GM12878 (cell line): Measurements from ENCODE around the gene TMBIM6. TPM values are rescaled to one million over a fixed set of nuclear protein-coding genes. Genes with fewer than 3 reads are reported as not detected.

Experiments
- ATAC-seq: fragments of 200-7000 bp; cut with Tn5 transposase; 3 replicates; pipeline ENCODE4 v1.9.1; 2020; ENCODE audit warnings: mild to moderate bottlenecking, moderate library complexity
- BruUV-seq: library from RNA; stranded (reverse); fragments of 400-500 nt; replicated peaks from 2 replicates; lab custom pipeline; 2021; lab: Mats Ljungman, UMichigan
- CTCF ChIA-PET: fragments of 300-600 bp; sonication (Branson Sonifier 250); formaldehyde crosslinking; extraction: SDS; loops from one replicate; lab custom pipeline; 2021; ENCODE audit warnings: inconsistent platforms; lab: Yijun Ruan, JAX
- POLR2A ChIA-PET: fragments of 350-600 bp; formaldehyde crosslinking; extraction: SDS; loops from one replicate; lab custom pipeline; 2021; ENCODE audit warnings: inconsistent platforms; lab: Charles Lee
- RAD21 ChIA-PET: fragments of 300-600 bp; sonication (Branson Sonifier 250); formaldehyde crosslinking; loops from one replicate; lab custom pipeline; 2023; ENCODE audit warnings: antibody characterized with exemption; ENCODE audit not compliant: unreplicated experiment; lab: Charles Lee
- SMC1A ChIA-PET: fragments of 300-600 bp; sonication (Branson Sonifier 250); formaldehyde crosslinking; loops from one replicate; lab custom pipeline; 2023; ENCODE audit not compliant: unreplicated experiment, uncharacterized antibody; lab: Charles Lee
- DNase-seq: peaks from one replicate; pipeline ENCODE4 v3.0.0-alpha.2; 2011; ENCODE audit warnings: low read depth, low spot score
- FAIRE-seq: peaks from 3 replicates; lab custom pipeline; 2011; peaks lifted over from hg19 to GRCh38; lab: Jason Lieb, UNC
- H2AFZ ChIP-seq: 2 replicates; pipeline ENCODE4 v1.6.0; 2011; ENCODE audit warnings: low read depth, low read length, control low read depth; ENCODE audit not compliant: control insufficient read depth
- H3K27ac ChIP-seq: 2 replicates; pipeline ENCODE4 v1.5.1; 2011; ENCODE audit warnings: control low read depth; ENCODE audit not compliant: control insufficient read depth, insufficient read depth
- H3K27me3 ChIP-seq, 2 experiments: replicated peaks in 1 of 2; 2 replicates each; pipeline versions ENCODE4 v1.6.0 to v1.6.1; 2011; ENCODE audit warnings: low read length in 1 of 2; ENCODE audit not compliant: control insufficient read depth in 2 of 2, insufficient read depth in 2 of 2
- H3K36me3 ChIP-seq, 2 experiments: 2 replicates each; pipeline ENCODE4 v1.5.1; 2011; ENCODE audit warnings: low read length in 1 of 2; ENCODE audit not compliant: control insufficient read depth in 2 of 2, insufficient read depth in 2 of 2
- H3K4me1 ChIP-seq: 2 replicates; pipeline ENCODE4 v1.6.1; 2011; ENCODE audit warnings: mild to moderate bottlenecking, low read length, moderate library complexity, mixed read lengths; ENCODE audit not compliant: control insufficient read depth, insufficient read depth
- H3K4me2 ChIP-seq: 2 replicates; pipeline ENCODE4 v1.6.0; 2011; ENCODE audit warnings: control low read depth; ENCODE audit not compliant: control insufficient read depth, insufficient read depth
- H3K4me3 ChIP-seq: fragments of 200-600 bp; sonication (generic); 2 replicates; pipeline ENCODE4 v1.5.1; 2016
- H3K79me2 ChIP-seq: 2 replicates; pipeline ENCODE4 v1.6.0; 2011; ENCODE audit warnings: low read length; ENCODE audit not compliant: control insufficient read depth, insufficient read depth
- H3K9ac ChIP-seq: 2 replicates; pipeline ENCODE4 v1.8.0; 2011; ENCODE audit warnings: low read length, control low read depth, mixed read lengths; ENCODE audit not compliant: control insufficient read depth, insufficient read depth
- H3K9me3 ChIP-seq: replicated peaks from 3 replicates; pipeline ENCODE4 v1.5.1; 2011; ENCODE audit warnings: mild to moderate bottlenecking, low read length; ENCODE audit not compliant: control insufficient read depth, insufficient read depth
- H4K20me1 ChIP-seq: 2 replicates; pipeline ENCODE4 v1.6.0; 2011; ENCODE audit not compliant: control insufficient read depth, insufficient read depth
- MTA2 ChIP-seq: fragments of 450-650 bp; IDR thresholded peaks from 2 replicates; pipeline ENCODE4 v1.6.1; 2016; ENCODE audit warnings: low read depth, mild to moderate bottlenecking, moderate library complexity
- NFYB ChIP-seq: IDR thresholded peaks from 2 replicates; pipeline ENCODE4 v1.6.1; 2011; ENCODE audit warnings: low read depth, mild to moderate bottlenecking, low read length, improper control_type of control experiment, moderate library complexity; ENCODE audit not compliant: insufficient read depth
- RUNX3 ChIP-seq: IDR thresholded peaks from 2 replicates; pipeline ENCODE4 v1.6.1; 2012; ENCODE audit warnings: low read length, inconsistent platforms
- SP1 ChIP-seq: IDR thresholded peaks from one replicate; pipeline ENCODE4 v1.6.1; 2011; ENCODE audit warnings: low read depth, low read length
- STAT3 ChIP-seq: IDR thresholded peaks from 2 replicates; pipeline ENCODE4 v1.6.1; 2011; ENCODE audit warnings: low read depth, low read length, improper control_type of control experiment
- WGBS: methylation state at CpG from one replicate; pipeline ENCODE4 v1.1.6; 2016; ENCODE audit warnings: low lambda C conversion rate; ENCODE audit not compliant: insufficient replicate concordance, insufficient coverage; ENCODE audit errors: missing lambda C conversion rate; 5-methylcytosine and 5-hydroxymethylcytosine counted together
- in situ Hi-C: fragments of 300-500 bp; cut with MboI; formaldehyde crosslinking; loops from 9 replicates; pipeline ENCODE4 v1.14.3; 2018; ENCODE audit warnings: mixed read lengths
- intact Hi-C: fragments of 100-400 bp; cut with micrococcal nuclease; formaldehyde crosslinking; loops from one replicate; pipeline ENCODE4 v1.14.2; 2022; ENCODE audit not compliant: unreplicated experiment
- polyA plus RNA-seq, 11 experiments: library from polyadenylated mRNA; depleted of rRNA in 4 of 11; unstranded in 6 of 11; stranded (reverse) in 5 of 11; fragments of >200 nt; fragmentation: Nextera tagmentation in 4 of 11; fragmentation: Illumina TruSeq in 1 of 11; extraction: Ambion mirVana in 4 of 11; extraction: Trizol in 1 of 11; gene quantifications; 1 replicate in 1 of 11; 2 replicates in 10 of 11; pipeline versions ENCODE4 v1.2.1 to v1.2.3, GENCODE V29; 2011 to 2016; ENCODE audit warnings: inconsistent platforms in 2 of 11, missing spikeins in 2 of 11, low read depth in 1 of 11
- small RNA-seq: library from RNA; depleted of rRNA; stranded (forward); fragments of <200 nt; gene quantifications from one replicate; pipeline ENCODE3, GENCODE V24; 2014
- total RNA-seq, 4 experiments: library from RNA; depleted of rRNA in 3 of 4; stranded (reverse); fragments of >200 nt in 3 of 4; fragmentation: Illumina TruSeq in 1 of 4; extraction: Trizol in 1 of 4; gene quantifications; 2 replicates each; pipeline versions ENCODE4 v1.2.1 to v1.2.3, GENCODE V29; 2013 to 2021

The TMBIM6 gene
- total and polyA plus RNA-seq, 10 of the 15 experiments (the other 5 are each of a cell fraction or from before 2014, with no cell fraction given), result 224 to 1,192 (median 379) TPM

DNA sequence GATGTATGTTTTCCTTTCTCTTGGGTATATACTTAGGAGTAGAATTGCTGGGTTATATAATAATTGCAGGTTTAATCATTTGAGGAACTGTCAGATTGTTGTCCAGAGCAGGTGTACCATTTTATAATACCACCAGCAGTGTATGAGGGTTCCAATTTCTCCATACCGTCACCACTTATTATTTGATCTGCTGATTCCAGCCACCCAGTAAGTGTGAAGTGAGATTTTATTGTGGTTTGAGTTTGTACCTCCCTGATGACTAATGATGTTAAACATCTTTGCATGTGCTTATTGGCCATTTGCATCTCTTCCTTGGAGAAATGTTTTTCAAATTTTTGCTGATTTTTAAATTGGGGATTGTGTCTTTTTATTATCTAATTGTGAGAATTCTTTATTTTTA lies 71.8 kb downstream of the TMBIM6 start:
- BruUV-seq, result no TSS peak
- DNase-seq, result no peak
- SMC1A ChIA-PET, result no interaction called here
- TF ChIP-seq RUNX3, result 0 out of 2 replicates have a peak, but pooled peaks have one; percentile 10
- TF ChIP-seq MTA2, result 0 out of 2 replicates have a peak, but pooled peaks have one; percentile 26
- TF ChIP-seq STAT3, result no peak
- 0 out of 2 replicates have a peak, but pooled peaks have one; percentile 30 for TF ChIP-seq NFYB
- no peak for TF ChIP-seq SP1
- POLR2A ChIA-PET, result no interaction called here
- Histone ChIP-seq H3K79me2 (no peaks in the 10 kb centered on the region; the same call in none of the 2 replicates), H3K36me3 (no peaks in the 10 kb centered on the region), H3K27me3 (no peaks in the 10 kb centered on the region), H2AFZ (no peak overlapping the region), H3K9ac (no peak overlapping the region), H3K4me1 (peaks cover 28% of the 10 kb centered on the region), H3K27ac (no peak overlapping the region; the same call in 1 of the 2 replicates), H3K9me3 (no peaks in the 10 kb centered on the region), H4K20me1 (no peaks in the 10 kb centered on the region), H3K4me2 (peak overlapping the region; percentile 41; the same call in 1 of the 2 replicates), H3K4me3 (no peak overlapping the region)
- 45% methylated on average over 1 of the region's 1 CpG for WGBS
- intact Hi-C loops, result no loop called here
- in situ Hi-C loops, result no loop called here
- peak; percentile 48 for ATAC-seq
- RAD21 ChIA-PET, result interaction anchor here (0.6 kb wide), 1 partner anchor 8 kb away, joined by 3 read pairs; no protein-coding TSS in a partner anchor
- CTCF ChIA-PET, result interaction anchor here (1.4 to 1.6 kb wide), 2 partner anchors 8 to 152 kb away, joined by 4 read pairs; no protein-coding TSS in a partner anchor
- no peak for FAIRE-seq

Small RNAs within 50 kb of the gene (small RNA-seq; reads per million reads assigned to genes)
- gene AC020612.2 (not detected), gene LSM6P2 (not detected)

Other genes starting within 250 kb of the TMBIM6 start
Only the 7 nearest of the 11 such genes appear.
- gene MCRS1, start 173.4 kb upstream of the TMBIM6 start, total RNA-seq (2014; rRNA removed), result 59.2 and 62.7 TPM in 2 replicates
- gene MCRS1, start 173.4 kb upstream of the TMBIM6 start, total RNA-seq (2014; rRNA removed; fragmentation: Illumina TruSeq; extraction: Trizol), result 45.3 and 49.5 TPM in 2 replicates
- gene MCRS1, start 173.4 kb upstream of the TMBIM6 start, total RNA-seq (2021), result 63.0 and 67.9 TPM in 2 replicates
- gene MCRS1, start 173.4 kb upstream of the TMBIM6 start, polyA plus RNA-seq (2011; rRNA removed), result 26.1 and 44.8 TPM in 2 replicates
- gene MCRS1, start 173.4 kb upstream of the TMBIM6 start, polyA plus RNA-seq (2014; fragmentation: Illumina TruSeq; extraction: Trizol), result 17.2 and 46.9 TPM in 2 replicates
- 10 to 100 TPM; 34.3 to 52.4 TPM for gene MCRS1, start 173.4 kb upstream of the TMBIM6 start, polyA plus RNA-seq (2014; fragmentation: Nextera tagmentation; extraction: Ambion mirVana)
- gene MCRS1, start 173.4 kb upstream of the TMBIM6 start, polyA plus RNA-seq (2014; rRNA removed), result 76.7 and 78.4 TPM in 2 replicates
- 10 to 100 TPM; 75.2 to 82.8 TPM for gene MCRS1, start 173.4 kb upstream of the TMBIM6 start, polyA plus RNA-seq (2016; fragmentation: Nextera tagmentation; extraction: Ambion mirVana)
- 0.51 and 0.87 TPM in 2 replicates for gene FAM186B, start 135.9 kb upstream of the TMBIM6 start, total RNA-seq (2014; rRNA removed)
- gene FAM186B, start 135.9 kb upstream of the TMBIM6 start, total RNA-seq (2014; rRNA removed; fragmentation: Illumina TruSeq; extraction: Trizol), result 0.58 and 0.60 TPM in 2 replicates
- gene FAM186B, start 135.9 kb upstream of the TMBIM6 start, total RNA-seq (2021), result 0.48 and 0.69 TPM in 2 replicates
- gene FAM186B, start 135.9 kb upstream of the TMBIM6 start, polyA plus RNA-seq (2011; rRNA removed), result 0.10 and 0.20 TPM in 2 replicates
- 0.46 and 0.51 TPM in 2 replicates for gene FAM186B, start 135.9 kb upstream of the TMBIM6 start, polyA plus RNA-seq (2014; fragmentation: Illumina TruSeq; extraction: Trizol)
- under 1 TPM; 0.13 to 0.42 TPM for gene FAM186B, start 135.9 kb upstream of the TMBIM6 start, polyA plus RNA-seq (2014; fragmentation: Nextera tagmentation; extraction: Ambion mirVana)
- 0.45 and 0.51 TPM in 2 replicates for gene FAM186B, start 135.9 kb upstream of the TMBIM6 start, polyA plus RNA-seq (2014; rRNA removed)
- under 1 TPM; 0.57 to 0.79 TPM for gene FAM186B, start 135.9 kb upstream of the TMBIM6 start, polyA plus RNA-seq (2016; fragmentation: Nextera tagmentation; extraction: Ambion mirVana)
- 7.2 and 7.7 TPM in 2 replicates for gene PRPF40B, start 118.0 kb upstream of the TMBIM6 start, total RNA-seq (2014; rRNA removed)
- gene PRPF40B, start 118.0 kb upstream of the TMBIM6 start, total RNA-seq (2014; rRNA removed; fragmentation: Illumina TruSeq; extraction: Trizol), result 6.9 and 7.1 TPM in 2 replicates
- 12.9 and 13.2 TPM in 2 replicates for gene PRPF40B, start 118.0 kb upstream of the TMBIM6 start, total RNA-seq (2021)
- 3.2 and 6.1 TPM in 2 replicates for gene PRPF40B, start 118.0 kb upstream of the TMBIM6 start, polyA plus RNA-seq (2011; rRNA removed)
- gene PRPF40B, start 118.0 kb upstream of the TMBIM6 start, polyA plus RNA-seq (2014; fragmentation: Illumina TruSeq; extraction: Trizol), result 3.2 and 6.7 TPM in 2 replicates
- gene PRPF40B, start 118.0 kb upstream of the TMBIM6 start, polyA plus RNA-seq (2014; fragmentation: Nextera tagmentation; extraction: Ambion mirVana), result 1 to 10 TPM in 1 of 2 experiments, under 1 TPM in 1; 0.31 to 1.2 TPM
- gene PRPF40B, start 118.0 kb upstream of the TMBIM6 start, polyA plus RNA-seq (2014; rRNA removed), result 8.5 and 11.0 TPM in 2 replicates
- gene PRPF40B, start 118.0 kb upstream of the TMBIM6 start, polyA plus RNA-seq (2016; fragmentation: Nextera tagmentation; extraction: Ambion mirVana), result 10 to 100 TPM; 16.3 to 17.9 TPM
- 44.1 and 46.8 TPM in 2 replicates for gene FMNL3, start 34.2 kb upstream of the TMBIM6 start, total RNA-seq (2014; rRNA removed)
- gene FMNL3, start 34.2 kb upstream of the TMBIM6 start, total RNA-seq (2014; rRNA removed; fragmentation: Illumina TruSeq; extraction: Trizol), result 29.1 and 29.2 TPM in 2 replicates
- 60.5 and 64.9 TPM in 2 replicates for gene FMNL3, start 34.2 kb upstream of the TMBIM6 start, total RNA-seq (2021)
- 40.6 and 47.6 TPM in 2 replicates for gene FMNL3, start 34.2 kb upstream of the TMBIM6 start, polyA plus RNA-seq (2011; rRNA removed)
- gene FMNL3, start 34.2 kb upstream of the TMBIM6 start, polyA plus RNA-seq (2014; fragmentation: Illumina TruSeq; extraction: Trizol), result 35.3 and 40.6 TPM in 2 replicates
- gene FMNL3, start 34.2 kb upstream of the TMBIM6 start, polyA plus RNA-seq (2014; fragmentation: Nextera tagmentation; extraction: Ambion mirVana), result 1 to 10 TPM; 3.0 to 5.3 TPM
- 32.6 and 35.0 TPM in 2 replicates for gene FMNL3, start 34.2 kb upstream of the TMBIM6 start, polyA plus RNA-seq (2014; rRNA removed)
- 10 to 100 TPM; 15.1 to 15.7 TPM for gene FMNL3, start 34.2 kb upstream of the TMBIM6 start, polyA plus RNA-seq (2016; fragmentation: Nextera tagmentation; extraction: Ambion mirVana)
- 8.2 TPM in 2 replicates for gene NCKAP5L, start 86.9 kb downstream of the TMBIM6 start, total RNA-seq (2014; rRNA removed)
- 4.3 and 4.4 TPM in 2 replicates for gene NCKAP5L, start 86.9 kb downstream of the TMBIM6 start, total RNA-seq (2014; rRNA removed; fragmentation: Illumina TruSeq; extraction: Trizol)
- 14.8 and 15.8 TPM in 2 replicates for gene NCKAP5L, start 86.9 kb downstream of the TMBIM6 start, total RNA-seq (2021)
- gene NCKAP5L, start 86.9 kb downstream of the TMBIM6 start, polyA plus RNA-seq (2011; rRNA removed), result 2.1 and 3.1 TPM in 2 replicates
- gene NCKAP5L, start 86.9 kb downstream of the TMBIM6 start, polyA plus RNA-seq (2014; fragmentation: Illumina TruSeq; extraction: Trizol), result 1.1 and 3.4 TPM in 2 replicates
- under 1 TPM; 0.03 to 0.16 TPM for gene NCKAP5L, start 86.9 kb downstream of the TMBIM6 start, polyA plus RNA-seq (2014; fragmentation: Nextera tagmentation; extraction: Ambion mirVana)
- 8.1 and 10.7 TPM in 2 replicates for gene NCKAP5L, start 86.9 kb downstream of the TMBIM6 start, polyA plus RNA-seq (2014; rRNA removed)
- 1 to 10 TPM; 4.4 to 5.5 TPM for gene NCKAP5L, start 86.9 kb downstream of the TMBIM6 start, polyA plus RNA-seq (2016; fragmentation: Nextera tagmentation; extraction: Ambion mirVana)
- 5.8 and 6.0 TPM in 2 replicates for gene BCDIN3D, start 101.5 kb downstream of the TMBIM6 start, total RNA-seq (2014; rRNA removed)
- 6.2 and 6.4 TPM in 2 replicates for gene BCDIN3D, start 101.5 kb downstream of the TMBIM6 start, total RNA-seq (2014; rRNA removed; fragmentation: Illumina TruSeq; extraction: Trizol)
- gene BCDIN3D, start 101.5 kb downstream of the TMBIM6 start, total RNA-seq (2021), result 5.6 and 7.1 TPM in 2 replicates
- 3.7 and 4.1 TPM in 2 replicates for gene BCDIN3D, start 101.5 kb downstream of the TMBIM6 start, polyA plus RNA-seq (2011; rRNA removed)
- 6.7 and 7.8 TPM in 2 replicates for gene BCDIN3D, start 101.5 kb downstream of the TMBIM6 start, polyA plus RNA-seq (2014; fragmentation: Illumina TruSeq; extraction: Trizol)
- gene BCDIN3D, start 101.5 kb downstream of the TMBIM6 start, polyA plus RNA-seq (2014; fragmentation: Nextera tagmentation; extraction: Ambion mirVana), result 1 to 10 TPM; 5.5 to 6.3 TPM
- 4.7 and 7.2 TPM in 2 replicates for gene BCDIN3D, start 101.5 kb downstream of the TMBIM6 start, polyA plus RNA-seq (2014; rRNA removed)
- gene BCDIN3D, start 101.5 kb downstream of the TMBIM6 start, polyA plus RNA-seq (2016; fragmentation: Nextera tagmentation; extraction: Ambion mirVana), result 1 to 10 TPM; 6.5 to 6.8 TPM
- gene FAIM2, start 162.3 kb downstream of the TMBIM6 start, total RNA-seq (2014; rRNA removed), result not detected in 2 replicates
- gene FAIM2, start 162.3 kb downstream of the TMBIM6 start, total RNA-seq (2014; rRNA removed; fragmentation: Illumina TruSeq; extraction: Trizol), result not detected in 2 replicates
- gene FAIM2, start 162.3 kb downstream of the TMBIM6 start, total RNA-seq (2021), result not detected in 2 replicates
- not detected in 2 replicates for gene FAIM2, start 162.3 kb downstream of the TMBIM6 start, polyA plus RNA-seq (2011; rRNA removed)
- not detected in 2 replicates for gene FAIM2, start 162.3 kb downstream of the TMBIM6 start, polyA plus RNA-seq (2014; fragmentation: Illumina TruSeq; extraction: Trizol)
- not detected for gene FAIM2, start 162.3 kb downstream of the TMBIM6 start, polyA plus RNA-seq (2014; fragmentation: Nextera tagmentation; extraction: Ambion mirVana)
- not detected in 2 replicates for gene FAIM2, start 162.3 kb downstream of the TMBIM6 start, polyA plus RNA-seq (2014; rRNA removed)
- not detected for gene FAIM2, start 162.3 kb downstream of the TMBIM6 start, polyA plus RNA-seq (2016; fragmentation: Nextera tagmentation; extraction: Ambion mirVana)